Mesenteric fat pad (tissue), 1 donor: Measurements from ENCODE around the gene KISS1R. TPM values are rescaled to one million over a fixed set of nuclear protein-coding genes. Genes with fewer than 3 reads are reported as not detected.

Experiments
- DNase-seq: peaks from one replicate; pipeline ENCODE4 v3.0.0-alpha.2; 2020; ENCODE audit warnings: low spot score
- total RNA-seq: library from RNA; stranded (reverse); fragmentation: NEBNext Ultra II Directional; extraction: Animal tissue kit (Norgen Biotek cat#: 25700); gene quantifications from one replicate; pipeline ENCODE4 v1.2.1, GENCODE V29; 2021
- donor health status: DM: yes; HTN: yes; CAD: no.

The KISS1R gene
- total RNA-seq, 1 donor from 2014 or later, result not detected

- DNase-seq, result peak; percentile 94
These were observed 17.8 kb downstream of the KISS1R start for GRCh38 chr19:934865-935479.

DNA sequence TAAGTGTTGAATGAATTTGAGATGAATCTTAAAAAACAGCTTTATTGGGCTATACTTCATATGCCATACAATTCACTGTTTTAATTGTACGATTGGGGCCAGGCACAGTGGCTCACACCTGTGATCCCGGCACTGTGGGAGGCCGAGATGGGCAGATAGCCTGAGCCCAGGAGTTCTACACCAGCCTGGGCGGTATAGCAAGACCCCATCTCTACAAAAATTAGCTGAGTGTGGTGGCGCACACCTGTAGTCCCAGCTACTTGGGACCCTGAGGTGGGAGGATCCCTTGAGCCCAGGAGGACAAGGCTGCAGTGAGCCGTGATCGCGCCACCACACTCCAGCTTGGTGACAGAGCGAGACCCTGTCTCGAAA is 19.0 kb downstream of the KISS1R start:
- no peak for DNase-seq

DNA sequence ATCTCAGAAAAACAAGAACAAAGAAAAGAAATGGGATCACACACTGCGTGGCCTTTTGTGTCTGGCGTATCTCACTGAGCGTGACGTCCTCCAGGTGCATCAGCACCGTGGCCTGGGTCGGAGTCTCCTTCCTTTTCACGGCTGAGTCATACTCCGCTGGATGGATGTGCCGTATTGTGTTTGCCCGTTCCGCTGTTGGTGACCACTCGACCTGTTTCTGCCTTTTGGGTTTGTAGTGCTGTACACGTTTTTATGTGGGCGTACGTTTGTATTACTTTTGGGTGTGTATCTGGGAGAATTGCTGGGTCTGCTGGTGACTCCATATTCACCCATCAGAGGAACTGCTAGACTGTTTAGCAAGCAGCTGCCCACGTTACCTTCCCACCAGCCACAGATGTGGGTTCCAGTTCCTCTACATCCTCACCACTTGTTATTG is 20.1 kb downstream of the KISS1R start:
- no peak for DNase-seq

DNA sequence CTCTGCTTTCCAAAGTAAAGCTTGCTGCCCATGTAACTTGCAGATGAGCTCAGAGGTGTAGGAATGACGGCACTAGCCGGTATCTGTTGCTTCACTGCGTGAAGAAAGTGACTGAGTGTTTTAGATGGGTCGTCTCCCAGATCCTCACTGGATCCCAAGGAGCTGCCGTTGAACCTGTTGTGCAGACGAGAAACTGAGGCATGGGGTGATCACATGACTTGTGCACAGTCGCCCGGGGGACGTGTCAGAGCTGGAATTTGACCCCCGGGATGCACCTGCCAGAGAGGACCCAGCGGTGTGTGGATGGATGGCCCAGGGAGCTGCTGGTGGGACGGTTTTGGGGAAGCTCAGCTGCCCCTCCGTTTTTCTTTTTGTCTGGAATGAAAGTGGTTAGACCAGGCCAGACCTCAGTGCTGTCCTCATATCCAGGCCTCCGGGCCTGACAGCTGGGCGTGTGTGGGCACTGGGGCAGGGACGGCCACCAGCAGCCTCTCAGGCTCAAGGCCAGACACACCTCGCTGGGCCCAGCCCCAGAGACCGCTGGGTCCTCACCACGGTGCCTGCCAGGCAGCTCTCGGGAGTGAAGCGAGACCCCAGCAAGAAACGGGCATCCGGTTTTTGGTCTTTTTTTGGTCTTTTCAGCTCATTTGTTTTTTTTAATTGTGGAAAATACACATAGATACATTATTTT is 21.2 kb downstream of the KISS1R start:
- DNase-seq, result no peak

DNA sequence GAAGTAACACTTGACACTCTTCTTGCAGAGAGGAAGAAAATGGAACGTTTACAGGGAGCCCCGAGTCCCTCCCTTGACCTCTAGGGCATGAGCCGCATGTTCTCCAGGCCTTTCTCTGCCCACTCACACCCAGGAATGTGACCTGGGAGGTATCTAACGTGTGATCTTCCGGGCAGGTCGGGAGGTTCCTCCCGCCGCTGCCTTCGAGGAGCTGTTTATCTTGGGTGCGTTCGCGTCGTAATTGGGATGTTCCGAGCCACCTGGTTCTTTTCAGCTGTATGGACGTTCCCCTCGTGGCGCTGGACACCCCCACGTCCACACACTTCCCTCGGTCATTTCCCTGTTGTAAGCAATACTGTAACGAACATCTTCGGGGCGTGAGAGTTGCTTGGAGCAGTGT is 22.3 kb downstream of the KISS1R start:
- DNase-seq, result no peak

DNA sequence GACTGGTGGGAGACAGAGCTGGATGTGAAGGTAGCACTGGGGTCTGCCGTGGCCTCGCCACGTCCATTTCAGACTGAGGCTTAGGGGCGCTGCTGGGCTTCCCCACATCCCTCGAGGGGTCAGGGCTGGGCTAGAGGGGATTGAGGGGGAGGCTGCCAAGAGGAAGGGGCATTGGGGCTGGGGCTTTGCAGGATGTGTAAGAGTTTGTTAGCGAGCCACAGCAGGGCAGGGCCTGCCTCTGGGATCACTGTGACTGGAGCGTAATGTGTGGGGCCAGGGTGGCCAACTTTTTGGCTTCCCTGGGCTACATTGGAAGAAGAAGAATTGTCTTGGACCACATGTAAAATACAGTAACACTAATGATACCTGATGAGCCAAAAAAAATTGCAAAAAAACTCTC is 22.8 kb downstream of the KISS1R start:
- no peak for DNase-seq

- DNase-seq, result peak; percentile 95
These were observed 23.6 kb downstream of the KISS1R start for GRCh38 chr19:940591-941291.

GRCh38 chr19:941292-942132 is 24.4 kb downstream of the KISS1R start:
- no peak for DNase-seq

GRCh38 chr19:942133-942645 is 25.1 kb downstream of the KISS1R start:
- no peak for DNase-seq

DNA sequence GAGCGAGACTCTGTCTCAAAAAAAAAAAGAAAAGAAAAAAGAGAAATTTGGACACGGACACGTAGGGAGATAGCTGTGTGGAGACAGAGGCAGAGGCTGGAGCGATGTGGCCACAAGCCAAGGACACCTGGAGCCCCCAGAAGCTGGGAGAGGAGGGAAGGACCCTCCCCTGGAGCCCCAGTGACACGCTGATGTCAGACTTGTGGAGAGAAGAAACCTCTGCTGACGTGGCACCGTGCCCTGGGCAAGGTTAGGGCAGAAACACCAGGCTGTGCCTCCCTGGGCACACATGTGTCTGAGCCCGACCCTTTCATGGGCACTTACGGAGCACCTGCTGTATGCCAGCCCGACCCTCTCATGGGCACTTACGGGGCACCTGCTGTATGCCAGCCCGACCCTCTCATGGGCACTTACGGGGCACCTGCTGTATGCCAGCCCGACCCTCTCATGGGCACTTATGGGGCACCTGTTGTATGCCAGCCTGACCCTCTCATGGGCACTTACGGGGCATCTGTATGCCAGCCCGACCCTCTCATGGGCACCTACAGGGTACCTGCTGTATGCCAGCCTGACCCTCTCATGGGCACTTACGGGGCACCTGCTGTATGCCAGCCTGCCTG is 26.5 kb downstream of the KISS1R start:
- DNase-seq, result no peak

GRCh38 chr19:944171-944567 is 27.0 kb downstream of the KISS1R start:
- no peak for DNase-seq

GRCh38 chr19:944663-945241 is 27.6 kb downstream of the KISS1R start:
- DNase-seq, result no peak

GRCh38 chr19:945401-946252 is 28.5 kb downstream of the KISS1R start:
- no peak for DNase-seq

DNA sequence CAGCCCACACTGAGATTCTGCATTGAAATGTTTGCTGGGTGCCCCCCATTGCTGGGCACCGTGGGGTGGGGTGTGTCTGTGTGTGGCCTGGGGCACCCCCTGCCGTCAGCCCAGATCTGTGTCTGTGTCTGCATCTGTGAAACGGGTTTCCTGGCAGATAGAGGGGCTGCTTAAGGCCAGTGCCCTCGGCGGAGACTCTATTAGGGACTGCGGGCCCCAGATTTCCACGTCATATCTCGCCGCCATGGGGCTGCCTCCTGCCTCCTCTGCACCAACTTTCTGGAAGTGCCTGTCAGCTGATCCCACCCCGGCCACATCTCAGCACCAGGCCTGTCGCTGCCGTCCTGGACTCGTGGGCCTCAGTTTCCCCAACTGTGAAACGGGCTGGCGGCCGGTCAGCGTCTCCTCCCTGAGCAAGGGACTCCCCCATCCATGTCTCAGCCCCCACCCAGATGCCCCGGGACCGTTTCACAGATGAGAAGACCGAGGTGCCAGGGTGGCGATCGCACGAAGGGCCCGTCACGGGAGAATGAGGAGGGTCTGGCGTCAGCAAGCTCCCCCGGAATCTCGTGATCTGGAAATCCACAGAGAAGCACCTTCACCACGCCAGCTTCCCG is 30.1 kb downstream of the KISS1R start:
- no peak for DNase-seq

GRCh38 chr19:947707-948539 is 30.8 kb downstream of the KISS1R start:
- no peak for DNase-seq

DNA sequence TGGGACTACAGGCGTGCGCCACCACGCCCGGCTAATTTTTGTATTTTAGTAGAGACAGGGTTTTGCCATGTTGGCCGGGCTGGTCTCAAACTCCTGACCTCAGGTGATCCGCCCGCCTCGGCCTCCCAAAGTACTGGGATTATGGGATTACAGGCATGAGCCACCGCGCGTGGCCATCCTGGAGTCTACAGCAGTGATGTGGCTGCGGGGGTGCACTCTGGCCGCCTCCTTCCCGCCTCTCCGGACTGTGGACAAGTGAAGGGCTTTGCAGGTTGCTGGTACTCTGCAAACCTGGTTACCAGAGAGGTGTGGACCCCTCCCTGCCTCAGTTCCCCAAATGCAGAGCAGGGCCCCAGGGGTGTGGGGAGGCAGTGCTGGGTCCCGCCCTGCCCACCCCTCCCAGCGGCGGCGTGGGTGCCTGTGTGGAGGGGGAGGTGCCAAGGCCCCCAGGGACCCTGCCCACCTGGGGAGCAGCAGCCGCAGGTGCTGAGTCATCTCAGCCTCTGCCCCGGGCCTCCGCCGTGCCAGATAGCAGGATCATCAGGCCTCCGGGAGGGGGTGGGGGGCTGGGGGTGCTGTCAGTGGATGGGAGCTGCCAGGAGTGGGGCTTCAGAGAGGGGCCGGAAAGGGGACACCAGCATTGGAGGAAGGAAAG is 31.8 kb downstream of the KISS1R start:
- DNase-seq, result no peak

DNA sequence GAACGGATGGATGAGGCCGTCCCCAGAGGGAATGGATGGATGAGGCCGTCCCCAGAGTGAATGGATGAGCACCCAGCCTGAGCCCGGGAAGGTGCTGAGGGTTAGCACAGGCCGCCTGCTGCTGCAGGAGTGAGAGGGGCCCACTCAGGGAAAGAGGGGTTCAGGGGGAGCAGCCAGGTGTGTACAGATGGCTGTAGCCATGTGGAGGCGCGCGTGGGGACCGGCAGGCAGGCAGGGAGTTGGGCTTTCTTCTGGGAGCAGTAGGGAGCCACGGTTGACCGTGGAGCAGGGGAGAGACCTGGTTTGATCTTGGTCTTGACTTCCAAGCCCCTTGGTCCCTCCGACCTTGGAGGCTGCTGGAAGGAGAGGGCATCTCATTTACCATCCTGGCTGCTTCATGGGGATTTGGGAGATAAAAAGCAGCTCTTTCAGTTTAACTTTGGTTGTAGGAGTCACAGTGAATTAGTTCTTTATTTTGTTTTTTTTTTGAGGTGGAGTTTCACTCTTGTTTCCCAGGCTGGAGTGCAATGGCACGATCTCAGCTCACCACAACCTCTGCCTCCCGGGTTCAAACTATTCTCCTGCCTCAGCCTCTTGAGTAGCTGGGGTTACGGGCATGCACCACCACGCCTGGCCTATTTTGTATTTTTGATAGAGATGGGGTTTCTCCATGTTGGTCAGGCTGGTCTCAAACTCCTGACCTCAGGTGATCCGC is 33.4 kb downstream of the KISS1R start:
- no peak for DNase-seq
